Astrocyte (in vitro differentiated cells and primary cell): ENCODE measurements around the gene SERPINA10.
"Not testable (repeated sequence)": the region's sequence is repeated elsewhere in the genome, so short reads cannot be mapped to it uniquely, and the experiment has no call there.

Experiments used
- EZH2 ChIP-seq: IDR thresholded peaks from 2 replicates; pipeline ENCODE4 v1.6.1; 2012; ENCODE audit warnings: mild to moderate bottlenecking, low read length, inconsistent platforms; ENCODE audit not compliant: insufficient read depth
- TF ChIP-seq, protein P1 (sequence below): IDR thresholded peaks from 2 replicates; pipeline ENCODE4 v1.5.1; 2011; ENCODE audit warnings: low read depth, mild to moderate bottlenecking, inconsistent platforms, low read length, moderate library complexity; ENCODE audit not compliant: insufficient read depth

DNA sequence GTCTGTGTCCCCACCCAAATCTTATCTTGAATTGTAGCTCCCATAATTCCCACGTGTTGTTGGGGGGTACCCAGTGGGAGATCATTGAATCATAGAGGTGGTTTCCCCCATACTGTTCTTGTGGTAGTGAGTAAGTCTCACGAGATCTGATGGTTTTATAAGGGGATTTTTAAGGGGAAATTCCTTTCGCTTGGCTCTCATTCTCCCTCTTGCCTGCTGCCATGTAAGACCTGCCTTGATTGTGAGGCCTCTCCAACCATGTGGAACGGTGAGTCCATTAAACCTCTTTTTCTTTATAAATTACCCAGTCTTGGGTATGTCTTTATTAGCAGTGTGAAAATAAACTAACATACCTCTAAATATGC is 3.1 kb upstream of the SERPINA10 start:
- TF ChIP-seq, protein P1, sequence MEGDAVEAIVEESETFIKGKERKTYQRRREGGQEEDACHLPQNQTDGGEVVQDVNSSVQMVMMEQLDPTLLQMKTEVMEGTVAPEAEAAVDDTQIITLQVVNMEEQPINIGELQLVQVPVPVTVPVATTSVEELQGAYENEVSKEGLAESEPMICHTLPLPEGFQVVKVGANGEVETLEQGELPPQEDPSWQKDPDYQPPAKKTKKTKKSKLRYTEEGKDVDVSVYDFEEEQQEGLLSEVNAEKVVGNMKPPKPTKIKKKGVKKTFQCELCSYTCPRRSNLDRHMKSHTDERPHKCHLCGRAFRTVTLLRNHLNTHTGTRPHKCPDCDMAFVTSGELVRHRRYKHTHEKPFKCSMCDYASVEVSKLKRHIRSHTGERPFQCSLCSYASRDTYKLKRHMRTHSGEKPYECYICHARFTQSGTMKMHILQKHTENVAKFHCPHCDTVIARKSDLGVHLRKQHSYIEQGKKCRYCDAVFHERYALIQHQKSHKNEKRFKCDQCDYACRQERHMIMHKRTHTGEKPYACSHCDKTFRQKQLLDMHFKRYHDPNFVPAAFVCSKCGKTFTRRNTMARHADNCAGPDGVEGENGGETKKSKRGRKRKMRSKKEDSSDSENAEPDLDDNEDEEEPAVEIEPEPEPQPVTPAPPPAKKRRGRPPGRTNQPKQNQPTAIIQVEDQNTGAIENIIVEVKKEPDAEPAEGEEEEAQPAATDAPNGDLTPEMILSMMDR: not testable (repeated sequence)
- not testable (repeated sequence) for TF ChIP-seq EZH2
